HCT116 (cell line): Measurements from ENCODE around the gene LTV1. TPM values are rescaled to one million over a fixed set of nuclear protein-coding genes. Genes with fewer than 3 reads are reported as not detected.

Source experiments
- ATAC-seq: fragments of 200-7000 bp; cut with Tn5 transposase; 2 replicates; pipeline ENCODE4 v1.9.1; 2020; ENCODE audit warnings: mild to moderate bottlenecking, moderate library complexity
- BruUV-seq: library from RNA; stranded (reverse); fragments of 400-500 nt; replicated peaks from 2 replicates; lab custom pipeline; 2021; lab: Mats Ljungman, UMichigan
- CTCF ChIA-PET: fragments of 300-600 bp; sonication (Branson Sonifier 250); formaldehyde crosslinking; loops from one replicate; lab custom pipeline; 2021; ENCODE audit warnings: antibody characterized with exemption; lab: Charles Lee
- POLR2A ChIA-PET: fragments of 300-600, 350-600 bp; sonication (Branson Sonifier 250); formaldehyde crosslinking; loops from one replicate; lab custom pipeline; 2021; ENCODE audit warnings: antibody characterized with exemption; lab: Charles Lee
- RAD21 ChIA-PET, 2 experiments: fragments of 300-600 bp; sonication (Branson Sonifier 250); formaldehyde crosslinking; loops; one replicate each; lab custom pipeline; 2023; ENCODE audit warnings: low total read pairs in 2 of 2; ENCODE audit not compliant: uncharacterized antibody in 2 of 2, unreplicated experiment in 2 of 2, low non-redundant PET in 1 of 2; lab: Charles Lee
- DNase-seq: peaks from one replicate; pipeline ENCODE4 v3.0.0-alpha.2; 2010; ENCODE audit warnings: low read depth, low spot score
- H2AFZ ChIP-seq: fragments of 200-600 bp; shearing (Covaris generic), sonication (generic); 2 replicates; pipeline ENCODE4 v1.6.1; 2017; ENCODE audit warnings: low read depth, mixed run types, mixed read lengths, antibody characterized with exemption, low read length; ENCODE audit not compliant: poor library complexity, severe bottlenecking
- H3K27ac ChIP-seq: 2 replicates; pipeline ENCODE4 v1.5.1; 2012; ENCODE audit warnings: low read depth, low read length
- H3K27me3 ChIP-seq: fragments of 200-600 bp; sonication (generic); 2 replicates; pipeline ENCODE4 v1.6.1; 2016; ENCODE audit warnings: mixed run types, low read length, mixed read lengths; ENCODE audit not compliant: insufficient read depth
- H3K36me3 ChIP-seq, 2 experiments: fragments of 200-500 bp in 1 of 2; fragments of 200-600 bp in 1 of 2; sonication (Bioruptor generic) in 1 of 2; sonication (generic) in 1 of 2; 2 replicates each; pipeline versions ENCODE4 v1.5.1 to v1.6.1; 2014 to 2016; ENCODE audit warnings: low read length in 2 of 2, inconsistent platforms in 1 of 2, mixed read lengths in 1 of 2, mixed run types in 1 of 2; ENCODE audit not compliant: insufficient read depth in 2 of 2, control insufficient read depth in 1 of 2
- H3K4me1 ChIP-seq, 2 experiments: fragments of 200-600 bp in 1 of 2; sonication (generic) in 1 of 2; 2 replicates each; pipeline versions ENCODE4 v1.5.1 to v1.6.1; 2012 to 2017; ENCODE audit warnings: low read length in 2 of 2, inconsistent platforms in 1 of 2, mild to moderate bottlenecking in 1 of 2, mixed read lengths in 1 of 2, mixed run types in 1 of 2, moderate library complexity in 1 of 2; ENCODE audit not compliant: insufficient read depth in 2 of 2, control insufficient read depth in 1 of 2
- H3K4me2 ChIP-seq: fragments of 200-600 bp; sonication (generic); 2 replicates; pipeline ENCODE4 v1.6.1; 2017; ENCODE audit warnings: mixed run types, low read length, mixed read lengths
- H3K4me3 ChIP-seq, 2 experiments: fragments of 200-600 bp in 1 of 2; sonication (generic) in 1 of 2; replicated peaks in 1 of 2; 2 replicates each; pipeline ENCODE4 v1.5.1; 2011 to 2016; ENCODE audit warnings: low read length in 2 of 2, control low read depth in 1 of 2, low read depth in 1 of 2, mild to moderate bottlenecking in 1 of 2, mixed read lengths in 1 of 2, mixed run types in 1 of 2
- H3K79me2 ChIP-seq: fragments of 200-600 bp; sonication (generic); 2 replicates; pipeline ENCODE4 v1.6.1; 2017; ENCODE audit warnings: mild to moderate bottlenecking, mixed run types, low read length, moderate library complexity, mixed read lengths; ENCODE audit not compliant: insufficient read depth
- H3K9ac ChIP-seq: fragments of 200-600 bp; sonication (generic); 2 replicates; pipeline ENCODE4 v1.6.1; 2016; ENCODE audit warnings: low read length, mixed read lengths
- H3K9me2 ChIP-seq: fragments of 200-600 bp; sonication (generic), shearing (Covaris generic); 2 replicates; pipeline ENCODE4 v1.6.1; 2017; ENCODE audit warnings: mixed run types, mild to moderate bottlenecking, moderate library complexity; ENCODE audit not compliant: insufficient read depth
- H3K9me3 ChIP-seq, 2 experiments: fragments of 200-500 bp in 1 of 2; fragments of 200-600 bp in 1 of 2; sonication (Bioruptor generic) in 1 of 2; sonication (generic) in 1 of 2; 2 replicates each; pipeline ENCODE4 v1.6.1; 2014 to 2017; ENCODE audit warnings: low read length in 2 of 2, mixed read lengths in 2 of 2, inconsistent platforms in 1 of 2, low read depth in 1 of 2, mild to moderate bottlenecking in 1 of 2, mixed run types in 1 of 2, moderate library complexity in 1 of 2; ENCODE audit not compliant: control insufficient read depth in 1 of 2, insufficient read depth in 1 of 2
- H4K20me1 ChIP-seq: fragments of 200-600 bp; sonication (generic), shearing (Covaris generic); 2 replicates; pipeline ENCODE4 v1.6.1; 2017; ENCODE audit warnings: mixed run types, mild to moderate bottlenecking, moderate library complexity; ENCODE audit not compliant: insufficient read depth
- CBX3 ChIP-seq: IDR thresholded peaks from 2 replicates; pipeline ENCODE4 v1.6.1; 2012; ENCODE audit warnings: low read depth
- CEBPB ChIP-seq: IDR thresholded peaks from 2 replicates; pipeline ENCODE4 v1.6.1; 2012; ENCODE audit warnings: low read depth
- POLR2A ChIP-seq: IDR thresholded peaks from 2 replicates; pipeline ENCODE4 v1.7.0; 2011; ENCODE audit warnings: borderline replicate concordance; ENCODE audit not compliant: insufficient read depth, insufficient read length; ENCODE audit errors: extremely low read depth
- SIN3A ChIP-seq: IDR thresholded peaks from 2 replicates; pipeline ENCODE4 v1.6.1; 2012; ENCODE audit warnings: low read depth
- SP1 ChIP-seq: IDR thresholded peaks from 2 replicates; pipeline ENCODE4 v1.6.1; 2012; ENCODE audit warnings: low read depth
- SRF ChIP-seq: IDR thresholded peaks from 2 replicates; pipeline ENCODE4 v1.6.1; 2012; ENCODE audit warnings: low read depth
- ZFX ChIP-seq: fragments of 450-650 bp; IDR thresholded peaks from 2 replicates; pipeline ENCODE4 v1.6.1; 2017
- intact Hi-C: fragments of 100-400 bp; cut with micrococcal nuclease; formaldehyde crosslinking; loops from 2 replicates; pipeline ENCODE4 v1.10.0; 2022
- total RNA-seq: library from RNA; stranded (reverse); gene quantifications from one replicate; pipeline ENCODE4 v1.2.1, GENCODE V29; 2021; ENCODE audit not compliant: unreplicated experiment
- TF ChIP-seq, protein P1 (sequence below): IDR thresholded peaks from 2 replicates; pipeline ENCODE4 v1.6.1; 2012
- TF ChIP-seq, protein P2 (sequence below), 3 experiments: fragments of 200-600 bp in 1 of 3; sonication (generic) in 1 of 3; IDR thresholded peaks in 2 of 3; conservative IDR thresholded peaks in 1 of 3; 2 replicates each; pipeline ENCODE4 v1.5.1; 2012 to 2017; ENCODE audit warnings: low read depth in 2 of 3, low read length in 2 of 3, antibody characterized with exemption in 1 of 3, borderline replicate concordance in 1 of 3, control low read depth in 1 of 3, mild to moderate bottlenecking in 1 of 3, mixed read lengths in 1 of 3, mixed run types in 1 of 3, moderate library complexity in 1 of 3; ENCODE audit not compliant: insufficient read depth in 1 of 3
- TF ChIP-seq, protein P3 (sequence below): IDR thresholded peaks from 2 replicates; pipeline ENCODE4 v1.6.1; 2012
- TF ChIP-seq, protein P4 (sequence below): IDR thresholded peaks from 2 replicates; pipeline ENCODE4 v1.6.1; 2011; ENCODE audit warnings: mild to moderate bottlenecking, low read length, moderate library complexity; ENCODE audit not compliant: insufficient replicate concordance; ENCODE audit errors: extremely low read depth
- TF ChIP-seq, protein P5 (sequence below): IDR thresholded peaks from 2 replicates; pipeline ENCODE4 v1.6.1; 2012; ENCODE audit warnings: low read depth

LTV1 gene
- total RNA-seq, 1 experiment from 2014 or later: 40.3 TPM

DNA sequence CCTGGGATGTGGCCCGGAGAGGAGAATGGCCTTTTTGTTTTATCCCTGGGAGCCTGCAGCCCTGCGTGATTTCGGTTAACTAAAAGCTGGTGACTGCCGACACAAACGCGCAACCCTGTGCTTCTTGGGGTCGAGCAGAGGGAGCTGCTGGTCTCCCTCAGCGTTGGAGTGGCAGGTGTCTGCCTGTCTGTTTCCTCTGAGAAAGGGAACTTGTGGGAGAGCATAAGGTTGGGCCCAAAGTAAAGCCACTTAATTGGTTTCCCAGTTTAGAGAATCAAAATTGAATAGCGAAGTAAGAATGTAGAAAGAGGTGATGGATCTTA lies 500 bp downstream of the LTV1 start:
- Histone ChIP-seq H4K20me1 (no peaks in the 10 kb centered on the region; the same call in 1 of the 2 replicates), H3K27ac (peak overlapping the region; percentile 57), H3K9me3 (no peaks in the 10 kb centered on the region), H3K9me2 (no peaks in the 10 kb centered on the region), H3K4me2 (peak overlapping the region; percentile 80), H3K9ac (peak overlapping the region; percentile 96), H3K4me1 (peaks cover 4 to 11% of the 10 kb centered on the region in 2 experiments; a peak in 3 of 4 replicates), H3K36me3 (peaks cover 31 to 40% of the 10 kb centered on the region in 2 experiments), H3K4me3 (peak overlapping the region; percentile 93 to 97), H2AFZ (no peak overlapping the region), H3K27me3 (no peaks in the 10 kb centered on the region), H3K79me2 (peaks cover 56% of the 10 kb centered on the region)
- RAD21 ChIA-PET: no interaction called here
- no peak for TF ChIP-seq POLR2A
- peak; percentile 92; the same call in 1 of the 2 replicates for TF ChIP-seq ZFX
- DNase-seq (no peak), ATAC-seq (no peak; the same call in 1 of the 2 replicates)
- CTCF ChIA-PET: interaction anchor here (0.9 kb wide), 1 partner anchor 268 kb away, joined by 3 read pairs; no protein-coding TSS in a partner anchor
- BruUV-seq: no TSS peak
- POLR2A ChIA-PET: interaction anchor here (1.8 kb wide), 1 partner anchor 20 kb away, joined by 6 read pairs; no protein-coding TSS in a partner anchor
- intact Hi-C loops: loop anchor here (5.0 kb wide), 3 partner anchors 166 to 266 kb away; partner anchors contain the start of gene PHACTR2

DNA sequence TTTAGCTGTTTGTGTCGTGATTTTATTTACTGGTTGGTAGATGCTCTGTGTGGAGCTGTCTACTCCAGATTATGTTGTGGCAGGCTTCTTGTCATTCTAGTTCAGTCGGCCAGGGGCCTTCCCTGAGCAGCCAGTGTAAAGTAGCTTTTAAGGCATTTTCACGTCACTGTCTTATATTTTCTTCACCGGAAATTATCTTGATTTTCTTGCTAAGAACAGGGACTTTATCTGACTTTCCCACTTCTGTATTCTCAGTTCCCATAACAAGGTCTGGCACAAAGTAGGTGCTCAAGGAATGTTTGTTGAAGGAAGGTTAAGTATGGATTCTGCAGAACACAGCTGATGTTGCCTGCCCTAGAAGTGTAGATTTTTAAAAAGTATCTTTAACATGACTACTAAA lies 868 bp downstream of the LTV1 start:
- intact Hi-C loops: loop anchor here (5.0 kb wide), 3 partner anchors 167 to 267 kb away; partner anchors contain the start of gene PHACTR2
- H3K79me2 ChIP-seq: peaks cover 60% of the 10 kb centered on the region
- no peaks in the 10 kb centered on the region for H3K9me2 ChIP-seq
- BruUV-seq: no TSS peak
- peaks cover 4 to 11% of the 10 kb centered on the region in 2 experiments; a peak in 3 of 4 replicates for H3K4me1 ChIP-seq
- H3K4me3 ChIP-seq: peak overlapping the region; percentile 93 to 97
- H3K27ac ChIP-seq: no peak overlapping the region
- no peak overlapping the region for H2AFZ ChIP-seq
- CTCF ChIA-PET: no interaction called here
- RAD21 ChIA-PET: no interaction called here
- ATAC-seq (no peak), DNase-seq (no peak)
- no peaks in the 10 kb centered on the region for H3K9me3 ChIP-seq
- POLR2A ChIA-PET: interaction anchor here (1.8 kb wide), 1 partner anchor 19 kb away, joined by 6 read pairs; no protein-coding TSS in a partner anchor
- peaks cover 34 to 43% of the 10 kb centered on the region in 2 experiments for H3K36me3 ChIP-seq
- no peaks in the 10 kb centered on the region; the same call in 1 of the 2 replicates for H4K20me1 ChIP-seq
- H3K9ac ChIP-seq: peak overlapping the region; percentile 96
- no peaks in the 10 kb centered on the region for H3K27me3 ChIP-seq
- peak overlapping the region; percentile 80 for H3K4me2 ChIP-seq
- TF ChIP-seq CBX3 (no peak), SIN3A (no peak), SRF (no peak), SP1 (no peak), CEBPB (no peak)
- TF ChIP-seq, protein P1, sequence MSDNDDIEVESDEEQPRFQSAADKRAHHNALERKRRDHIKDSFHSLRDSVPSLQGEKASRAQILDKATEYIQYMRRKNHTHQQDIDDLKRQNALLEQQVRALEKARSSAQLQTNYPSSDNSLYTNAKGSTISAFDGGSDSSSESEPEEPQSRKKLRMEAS: no peak
- TF ChIP-seq, protein P2, sequence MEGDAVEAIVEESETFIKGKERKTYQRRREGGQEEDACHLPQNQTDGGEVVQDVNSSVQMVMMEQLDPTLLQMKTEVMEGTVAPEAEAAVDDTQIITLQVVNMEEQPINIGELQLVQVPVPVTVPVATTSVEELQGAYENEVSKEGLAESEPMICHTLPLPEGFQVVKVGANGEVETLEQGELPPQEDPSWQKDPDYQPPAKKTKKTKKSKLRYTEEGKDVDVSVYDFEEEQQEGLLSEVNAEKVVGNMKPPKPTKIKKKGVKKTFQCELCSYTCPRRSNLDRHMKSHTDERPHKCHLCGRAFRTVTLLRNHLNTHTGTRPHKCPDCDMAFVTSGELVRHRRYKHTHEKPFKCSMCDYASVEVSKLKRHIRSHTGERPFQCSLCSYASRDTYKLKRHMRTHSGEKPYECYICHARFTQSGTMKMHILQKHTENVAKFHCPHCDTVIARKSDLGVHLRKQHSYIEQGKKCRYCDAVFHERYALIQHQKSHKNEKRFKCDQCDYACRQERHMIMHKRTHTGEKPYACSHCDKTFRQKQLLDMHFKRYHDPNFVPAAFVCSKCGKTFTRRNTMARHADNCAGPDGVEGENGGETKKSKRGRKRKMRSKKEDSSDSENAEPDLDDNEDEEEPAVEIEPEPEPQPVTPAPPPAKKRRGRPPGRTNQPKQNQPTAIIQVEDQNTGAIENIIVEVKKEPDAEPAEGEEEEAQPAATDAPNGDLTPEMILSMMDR (IDR thresholded peaks at IDR 0.05 in 2 of 3, conservative IDR thresholded peaks at IDR 0.05 in 1 of 3; ENCODE audit: borderline replicate concordance in 1 of 3, insufficient read depth in 1 of 3, low read depth in 2 of 3, low read length in 2 of 3): no peak
- TF ChIP-seq, protein P3, sequence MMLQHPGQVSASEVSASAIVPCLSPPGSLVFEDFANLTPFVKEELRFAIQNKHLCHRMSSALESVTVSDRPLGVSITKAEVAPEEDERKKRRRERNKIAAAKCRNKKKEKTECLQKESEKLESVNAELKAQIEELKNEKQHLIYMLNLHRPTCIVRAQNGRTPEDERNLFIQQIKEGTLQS: no peak
- TF ChIP-seq, protein P4, sequence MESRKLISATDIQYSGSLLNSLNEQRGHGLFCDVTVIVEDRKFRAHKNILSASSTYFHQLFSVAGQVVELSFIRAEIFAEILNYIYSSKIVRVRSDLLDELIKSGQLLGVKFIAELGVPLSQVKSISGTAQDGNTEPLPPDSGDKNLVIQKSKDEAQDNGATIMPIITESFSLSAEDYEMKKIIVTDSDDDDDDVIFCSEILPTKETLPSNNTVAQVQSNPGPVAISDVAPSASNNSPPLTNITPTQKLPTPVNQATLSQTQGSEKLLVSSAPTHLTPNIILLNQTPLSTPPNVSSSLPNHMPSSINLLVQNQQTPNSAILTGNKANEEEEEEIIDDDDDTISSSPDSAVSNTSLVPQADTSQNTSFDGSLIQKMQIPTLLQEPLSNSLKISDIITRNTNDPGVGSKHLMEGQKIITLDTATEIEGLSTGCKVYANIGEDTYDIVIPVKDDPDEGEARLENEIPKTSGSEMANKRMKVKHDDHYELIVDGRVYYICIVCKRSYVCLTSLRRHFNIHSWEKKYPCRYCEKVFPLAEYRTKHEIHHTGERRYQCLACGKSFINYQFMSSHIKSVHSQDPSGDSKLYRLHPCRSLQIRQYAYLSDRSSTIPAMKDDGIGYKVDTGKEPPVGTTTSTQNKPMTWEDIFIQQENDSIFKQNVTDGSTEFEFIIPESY: no peak
- TF ChIP-seq, protein P5, sequence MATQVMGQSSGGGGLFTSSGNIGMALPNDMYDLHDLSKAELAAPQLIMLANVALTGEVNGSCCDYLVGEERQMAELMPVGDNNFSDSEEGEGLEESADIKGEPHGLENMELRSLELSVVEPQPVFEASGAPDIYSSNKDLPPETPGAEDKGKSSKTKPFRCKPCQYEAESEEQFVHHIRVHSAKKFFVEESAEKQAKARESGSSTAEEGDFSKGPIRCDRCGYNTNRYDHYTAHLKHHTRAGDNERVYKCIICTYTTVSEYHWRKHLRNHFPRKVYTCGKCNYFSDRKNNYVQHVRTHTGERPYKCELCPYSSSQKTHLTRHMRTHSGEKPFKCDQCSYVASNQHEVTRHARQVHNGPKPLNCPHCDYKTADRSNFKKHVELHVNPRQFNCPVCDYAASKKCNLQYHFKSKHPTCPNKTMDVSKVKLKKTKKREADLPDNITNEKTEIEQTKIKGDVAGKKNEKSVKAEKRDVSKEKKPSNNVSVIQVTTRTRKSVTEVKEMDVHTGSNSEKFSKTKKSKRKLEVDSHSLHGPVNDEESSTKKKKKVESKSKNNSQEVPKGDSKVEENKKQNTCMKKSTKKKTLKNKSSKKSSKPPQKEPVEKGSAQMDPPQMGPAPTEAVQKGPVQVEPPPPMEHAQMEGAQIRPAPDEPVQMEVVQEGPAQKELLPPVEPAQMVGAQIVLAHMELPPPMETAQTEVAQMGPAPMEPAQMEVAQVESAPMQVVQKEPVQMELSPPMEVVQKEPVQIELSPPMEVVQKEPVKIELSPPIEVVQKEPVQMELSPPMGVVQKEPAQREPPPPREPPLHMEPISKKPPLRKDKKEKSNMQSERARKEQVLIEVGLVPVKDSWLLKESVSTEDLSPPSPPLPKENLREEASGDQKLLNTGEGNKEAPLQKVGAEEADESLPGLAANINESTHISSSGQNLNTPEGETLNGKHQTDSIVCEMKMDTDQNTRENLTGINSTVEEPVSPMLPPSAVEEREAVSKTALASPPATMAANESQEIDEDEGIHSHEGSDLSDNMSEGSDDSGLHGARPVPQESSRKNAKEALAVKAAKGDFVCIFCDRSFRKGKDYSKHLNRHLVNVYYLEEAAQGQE: no peak
